Effector CD8-positive, alpha-beta T cell (primary cell): Measurements from ENCODE around the gene SLC22A23.

Source experiments
- DNase-seq: peaks from one replicate; lab custom pipeline; 2025; lab: John Stamatoyannopoulos, UW

SLC22A23 gene

GRCh38 chr6:3471286-3471685, 14.4 kb upstream of the SLC22A23 start:
- DNase-seq: no peak

GRCh38 chr6:3468585-3468984, 11.7 kb upstream of the SLC22A23 start:
- no peak for DNase-seq

- no peak for DNase-seq
These were observed 11.1 kb upstream of the SLC22A23 start for GRCh38 chr6:3467996-3468395.

GRCh38 chr6:3466488-3467219, 9.8 kb upstream of the SLC22A23 start:
- no peak for DNase-seq

- DNase-seq: no peak
These were observed 3.4 kb upstream of the SLC22A23 start for GRCh38 chr6:3460253-3460652.

- no peak for DNase-seq
These were observed 2.0 kb upstream of the SLC22A23 start for GRCh38 chr6:3458706-3459421.

- no peak for DNase-seq
These were observed 1.1 kb upstream of the SLC22A23 start for GRCh38 chr6:3457710-3458602.

GRCh38 chr6:3456395-3456897, 404 bp downstream of the SLC22A23 start:
- no peak for DNase-seq

- no peak for DNase-seq
These were observed 1.1 kb downstream of the SLC22A23 start for GRCh38 chr6:3455569-3456394.

GRCh38 chr6:3455147-3455568, 1.7 kb downstream of the SLC22A23 start:
- DNase-seq: no peak

GRCh38 chr6:3454273-3455010, 2.4 kb downstream of the SLC22A23 start:
- no peak for DNase-seq

- no peak for DNase-seq
These were observed 3.2 kb downstream of the SLC22A23 start for GRCh38 chr6:3453413-3454272.

- DNase-seq: no peak
These were observed 5.4 kb downstream of the SLC22A23 start for GRCh38 chr6:3451498-3451897.

GRCh38 chr6:3450888-3451287, 6.0 kb downstream of the SLC22A23 start:
- DNase-seq: no peak

- no peak for DNase-seq
These were observed 7.0 kb downstream of the SLC22A23 start for GRCh38 chr6:3449750-3450305.

GRCh38 chr6:3449321-3449720, 7.5 kb downstream of the SLC22A23 start:
- DNase-seq: no peak

- no peak for DNase-seq
These were observed 9.8 kb downstream of the SLC22A23 start for GRCh38 chr6:3447005-3447404.

- DNase-seq: no peak
These were observed 10.7 kb downstream of the SLC22A23 start for GRCh38 chr6:3446184-3446583.
